B cell (primary cell): Measurements from ENCODE around the gene LRIG3. TPM values are rescaled to one million over a fixed set of nuclear protein-coding genes. Genes with fewer than 3 reads are reported as not detected.

Source experiments
- ATAC-seq: fragments of 200-7000 bp; cut with Tn5 transposase; one replicate; pipeline ENCODE4 v1.10.0; 2021; ENCODE audit warnings: low read depth, mild to moderate bottlenecking, moderate number of reproducible peaks, moderate library complexity
- CTCF ChIA-PET: fragments of 350-600 bp; sonication (Branson Sonifier 250); formaldehyde crosslinking; loops from one replicate; lab custom pipeline; 2021; ENCODE audit warnings: antibody characterized with exemption, inconsistent platforms; lab: Charles Lee
- POLR2A ChIA-PET: fragments of 350-600 bp; sonication (Branson Sonifier 250); formaldehyde crosslinking; loops from one replicate; lab custom pipeline; 2021; ENCODE audit warnings: antibody characterized with exemption; lab: Charles Lee
- DNase-seq: peaks from one replicate; pipeline ENCODE4 v3.0.0; 2013
- H2AFZ ChIP-seq: 2 replicates; pipeline ENCODE4 v1.6.1; 2012; ENCODE audit warnings: mild to moderate bottlenecking, low read depth, low read length; ENCODE audit not compliant: insufficient read depth, poor library complexity, severe bottlenecking
- H3K27ac ChIP-seq, 2 donors: 1 replicate in 1 of 2; 2 replicates in 1 of 2; pipeline ENCODE4 v1.5.1; 2012 to 2013; ENCODE audit warnings: low read length in 2 of 2, mild to moderate bottlenecking in 2 of 2, moderate library complexity in 1 of 2
- H3K27me3 ChIP-seq, 4 experiments: fragments of 200-600 bp in 1 of 4; sonication (generic) in 1 of 4; replicated peaks in 1 of 4; 1 replicate in 2 of 4; 2 replicates in 2 of 4; pipeline versions ENCODE4 v1.6.1 to v1.7.0; 2013 to 2016; ENCODE audit warnings: low read length in 3 of 4, mild to moderate bottlenecking in 2 of 4, mixed read lengths in 1 of 4, moderate library complexity in 1 of 4; ENCODE audit not compliant: insufficient read depth in 4 of 4, control insufficient read depth in 3 of 4; ENCODE audit errors: control extremely low read depth in 1 of 4
- H3K36me3 ChIP-seq, 2 experiments: replicated peaks in 1 of 2; 1 replicate in 1 of 2; 2 replicates in 1 of 2; pipeline versions ENCODE4 v1.6.1 to v1.7.1; 2013; ENCODE audit warnings: low read length in 1 of 2; ENCODE audit not compliant: insufficient read depth in 2 of 2, control insufficient read depth in 1 of 2; ENCODE audit errors: control extremely low read depth in 1 of 2, extremely low read depth in 1 of 2
- H3K4me1 ChIP-seq, 2 donors: fragments of 200-600 bp in 1 of 2; sonication (generic) in 1 of 2; 1 replicate in 1 of 2; 2 replicates in 1 of 2; pipeline versions ENCODE4 v1.5.1 to v1.6.1; 2013 to 2017; ENCODE audit warnings: low read length in 2 of 2; ENCODE audit not compliant: control insufficient read depth in 2 of 2, insufficient read depth in 2 of 2
- H3K4me2 ChIP-seq: replicated peaks from 2 replicates; pipeline ENCODE3; 2012; ENCODE audit warnings: mild to moderate bottlenecking, low read depth, low read length; ENCODE audit not compliant: poor library complexity, severe bottlenecking
- H3K4me3 ChIP-seq, 5 experiments: fragments of 200-600 bp in 1 of 5; sonication (generic) in 1 of 5; 1 replicate in 3 of 5; 2 replicates in 2 of 5; pipeline versions ENCODE4 v1.5.1 to v1.7.0; 2011 to 2016; ENCODE audit warnings: low read length in 4 of 5, mild to moderate bottlenecking in 4 of 5, low read depth in 2 of 5, control low read depth in 1 of 5, moderate library complexity in 1 of 5; ENCODE audit not compliant: insufficient read depth in 1 of 5; ENCODE audit errors: control extremely low read depth in 1 of 5, extremely low read depth in 1 of 5
- H3K79me2 ChIP-seq: fragments of 200-600 bp; sonication (generic); one replicate; pipeline ENCODE4 v1.6.0; 2016; ENCODE audit warnings: low read length; ENCODE audit not compliant: control insufficient read depth, insufficient read depth
- H3K9ac ChIP-seq: fragments of 200-600 bp; sonication (generic); 2 replicates; pipeline ENCODE4 v1.6.1; 2017; ENCODE audit warnings: mild to moderate bottlenecking, low read length, moderate library complexity
- H3K9me3 ChIP-seq, 3 donors: one replicate each; pipeline versions ENCODE4 v1.6.1 to v1.7.1; 2013; ENCODE audit warnings: low read length in 2 of 3; ENCODE audit not compliant: control insufficient read depth in 2 of 3, insufficient read depth in 1 of 3; ENCODE audit errors: control extremely low read depth in 1 of 3
- H4K20me1 ChIP-seq: 2 replicates; pipeline ENCODE4 v1.6.0; 2012; ENCODE audit warnings: mild to moderate bottlenecking, low read length; ENCODE audit not compliant: insufficient read depth, control insufficient read depth, poor library complexity, severe bottlenecking
- H3K27ac Mint-ChIP-seq: one replicate; pipeline ENCODE4 v1.8.0; 2021; ENCODE audit warnings: mixed read lengths
- H3K27me3 Mint-ChIP-seq: one replicate; pipeline ENCODE4 v1.8.0; 2021; ENCODE audit warnings: mixed read lengths
- H3K4me1 Mint-ChIP-seq: one replicate; pipeline ENCODE4 v1.8.0; 2021; ENCODE audit warnings: mixed read lengths
- H3K4me3 Mint-ChIP-seq: one replicate; pipeline ENCODE4 v1.8.0; 2021; ENCODE audit warnings: mixed read lengths
- H3K9me3 Mint-ChIP-seq: one replicate; pipeline ENCODE4 v1.8.0; 2022; ENCODE audit warnings: mixed read lengths; ENCODE audit not compliant: insufficient read depth
- EZH2 ChIP-seq: IDR thresholded peaks from 2 replicates; pipeline ENCODE4 v1.6.1; 2012; ENCODE audit warnings: borderline replicate concordance, low read depth, mild to moderate bottlenecking, moderate library complexity, low read length; ENCODE audit not compliant: insufficient read depth, poor library complexity, severe bottlenecking
- WGBS: methylation state at CpG from one replicate; pipeline ENCODE4 v1.1.5; 2013; ENCODE audit warnings: missing lambda C conversion rate; ENCODE audit not compliant: insufficient coverage; 5-methylcytosine and 5-hydroxymethylcytosine counted together
- intact Hi-C: fragments of 100-400 bp; cut with micrococcal nuclease; formaldehyde crosslinking; loops from one replicate; pipeline ENCODE4 v1.10.0; 2022
- polyA plus RNA-seq: library from polyadenylated mRNA; depleted of rRNA; stranded (reverse); fragments of >200 nt; gene quantifications from 2 replicates; pipeline ENCODE4 v1.2.3, GENCODE V29; 2012
- total RNA-seq, 2 donors: library from RNA; stranded (reverse); fragments of 120-200 nt in 1 of 2; gene quantifications; 1 replicate in 1 of 2; 2 replicates in 1 of 2; pipeline versions ENCODE4 v1.2.3 to v1.2.4, GENCODE V29; 2013 to 2022
- TF ChIP-seq, protein P1 (sequence below): fragments of 200-600 bp; IDR thresholded peaks from one replicate; pipeline ENCODE4 v1.8.0; 2022; ENCODE audit warnings: antibody characterized with exemption, mild to moderate bottlenecking

The LRIG3 gene
- total and polyA plus RNA-seq, 2 donors (not counting 1 experiment from before 2014, with no cell fraction given) = 0.13 TPM; not detected in 1

DNA sequence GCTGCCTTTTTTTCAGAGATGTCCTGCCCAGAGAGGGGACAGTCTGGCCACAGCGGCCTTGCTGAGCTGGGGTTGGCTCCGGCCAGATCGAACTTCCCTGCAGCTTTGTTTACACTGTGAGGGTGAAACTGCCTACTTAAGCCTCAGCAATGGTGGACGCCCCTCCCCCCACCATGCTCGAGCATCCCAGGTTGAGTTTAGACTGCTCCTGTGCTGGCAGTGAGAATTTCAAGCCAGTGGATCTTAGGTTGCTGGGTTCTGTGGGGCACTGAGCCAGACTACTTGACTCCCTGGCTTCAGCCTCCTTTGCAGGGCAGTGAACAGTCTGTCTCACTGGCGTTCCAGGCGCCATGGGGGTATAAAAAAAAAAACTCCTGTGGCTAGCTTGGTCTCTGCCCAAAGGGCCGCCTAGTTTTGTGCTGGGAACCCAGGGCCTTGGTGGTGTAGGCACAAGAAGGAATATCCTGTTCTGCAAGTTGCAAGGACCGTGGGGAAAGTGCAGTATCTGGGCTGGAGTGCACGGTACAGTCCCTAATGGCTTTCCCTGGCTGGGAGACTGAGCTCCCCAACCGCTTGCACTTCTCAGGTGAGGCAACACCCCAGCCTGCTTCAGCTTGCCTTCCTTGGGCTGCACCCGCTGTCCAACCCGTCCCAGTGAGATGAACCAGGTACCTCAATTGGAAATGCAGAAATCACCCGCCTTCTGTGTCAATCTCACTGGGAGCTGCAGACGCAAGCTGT, 79.1 kb downstream of the LRIG3 start:
- H3K36me3 ChIP-seq = no peaks in the 10 kb centered on the region

DNA sequence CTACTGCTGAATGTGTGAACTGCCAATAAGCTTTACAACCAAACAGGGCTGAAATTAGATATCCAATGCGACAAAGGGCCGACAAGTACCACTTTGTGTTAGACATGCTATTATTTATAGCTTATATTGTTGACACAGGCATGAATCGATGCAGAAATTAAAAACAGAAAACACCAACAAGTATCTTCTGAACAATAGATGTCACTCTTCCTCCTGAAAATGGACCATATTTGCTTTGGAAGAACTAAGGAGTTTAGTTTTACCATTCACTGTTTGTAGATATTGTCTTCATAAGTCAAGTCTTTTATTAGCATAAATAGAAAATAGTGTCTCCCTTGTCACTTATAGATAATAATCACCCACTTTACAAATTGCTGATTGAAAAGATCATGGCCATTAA, 86.5 kb downstream of the LRIG3 start:
- no peaks in the 10 kb centered on the region for H3K79me2 ChIP-seq
- no peak overlapping the region for H3K4me3 ChIP-seq
- no peak overlapping the region for H2AFZ ChIP-seq
- H3K4me1 ChIP-seq = no peaks in the 10 kb centered on the region
- TF ChIP-seq, protein P1, sequence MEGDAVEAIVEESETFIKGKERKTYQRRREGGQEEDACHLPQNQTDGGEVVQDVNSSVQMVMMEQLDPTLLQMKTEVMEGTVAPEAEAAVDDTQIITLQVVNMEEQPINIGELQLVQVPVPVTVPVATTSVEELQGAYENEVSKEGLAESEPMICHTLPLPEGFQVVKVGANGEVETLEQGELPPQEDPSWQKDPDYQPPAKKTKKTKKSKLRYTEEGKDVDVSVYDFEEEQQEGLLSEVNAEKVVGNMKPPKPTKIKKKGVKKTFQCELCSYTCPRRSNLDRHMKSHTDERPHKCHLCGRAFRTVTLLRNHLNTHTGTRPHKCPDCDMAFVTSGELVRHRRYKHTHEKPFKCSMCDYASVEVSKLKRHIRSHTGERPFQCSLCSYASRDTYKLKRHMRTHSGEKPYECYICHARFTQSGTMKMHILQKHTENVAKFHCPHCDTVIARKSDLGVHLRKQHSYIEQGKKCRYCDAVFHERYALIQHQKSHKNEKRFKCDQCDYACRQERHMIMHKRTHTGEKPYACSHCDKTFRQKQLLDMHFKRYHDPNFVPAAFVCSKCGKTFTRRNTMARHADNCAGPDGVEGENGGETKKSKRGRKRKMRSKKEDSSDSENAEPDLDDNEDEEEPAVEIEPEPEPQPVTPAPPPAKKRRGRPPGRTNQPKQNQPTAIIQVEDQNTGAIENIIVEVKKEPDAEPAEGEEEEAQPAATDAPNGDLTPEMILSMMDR = no peak
- TF ChIP-seq EZH2 = no peak
- DNase-seq (no peak), ATAC-seq (no peak)
- H3K27me3 ChIP-seq = no peaks in the 10 kb centered on the region
- no peak overlapping the region for H3K9ac ChIP-seq
- WGBS = no CpG with 5 or more reads among the region's 3 CpGs
- intact Hi-C loops = no loop called here
- H3K4me1 Mint-ChIP-seq = no peaks in the 10 kb centered on the region
- no peaks in the 10 kb centered on the region for H4K20me1 ChIP-seq
- no peak overlapping the region for H3K4me2 ChIP-seq
- no peak overlapping the region for H3K27ac ChIP-seq
- CTCF ChIA-PET = no interaction called here
- H3K9me3 ChIP-seq = peaks cover 0 to 1% (median 0%) of the 10 kb centered on the region in 3 donors
- H3K27ac Mint-ChIP-seq = no peak overlapping the region
- no peaks in the 10 kb centered on the region for H3K27me3 Mint-ChIP-seq
- peaks cover 4% of the 10 kb centered on the region for H3K9me3 Mint-ChIP-seq
- POLR2A ChIA-PET = no interaction called here
- H3K36me3 ChIP-seq = no peaks in the 10 kb centered on the region
- no peak overlapping the region for H3K4me3 Mint-ChIP-seq

More for the DNA sequence above, 79.1 kb downstream of the LRIG3 start:
- no peak for DNase-seq
- no peak overlapping the region for H3K27ac Mint-ChIP-seq
- POLR2A ChIA-PET = no interaction called here
- no peak for ATAC-seq
- WGBS = 78% methylated on average over 12 of the region's 15 CpGs
- no peaks in the 10 kb centered on the region for H3K27me3 Mint-ChIP-seq
- Histone ChIP-seq H3K79me2 (no peaks in the 10 kb centered on the region), H2AFZ (no peak overlapping the region), H3K27me3 (no peaks in the 10 kb centered on the region), H3K4me3 (no peak overlapping the region), H3K27ac (no peak overlapping the region), H3K9me3 (peaks cover 0 to 8% (median 1%) of the 10 kb centered on the region in 3 donors), H3K4me2 (no peak overlapping the region), H3K4me1 (no peaks in the 10 kb centered on the region), H4K20me1 (no peaks in the 10 kb centered on the region), H3K9ac (no peak overlapping the region)
- no peaks in the 10 kb centered on the region for H3K4me1 Mint-ChIP-seq
- no peak overlapping the region for H3K4me3 Mint-ChIP-seq
- H3K9me3 Mint-ChIP-seq = peaks cover 5% of the 10 kb centered on the region
- intact Hi-C loops = no loop called here
- TF ChIP-seq EZH2 = no peak
- TF ChIP-seq, protein P1 = no peak
- CTCF ChIA-PET = no interaction called here
